NCI-H446 (cell line): ENCODE results near the gene ZBTB42.

Source experiments
- DNase-seq, 2 experiments: peaks; one replicate each; lab custom pipeline; 2025; lab: John Stamatoyannopoulos, UW

ZBTB42 gene

DNA sequence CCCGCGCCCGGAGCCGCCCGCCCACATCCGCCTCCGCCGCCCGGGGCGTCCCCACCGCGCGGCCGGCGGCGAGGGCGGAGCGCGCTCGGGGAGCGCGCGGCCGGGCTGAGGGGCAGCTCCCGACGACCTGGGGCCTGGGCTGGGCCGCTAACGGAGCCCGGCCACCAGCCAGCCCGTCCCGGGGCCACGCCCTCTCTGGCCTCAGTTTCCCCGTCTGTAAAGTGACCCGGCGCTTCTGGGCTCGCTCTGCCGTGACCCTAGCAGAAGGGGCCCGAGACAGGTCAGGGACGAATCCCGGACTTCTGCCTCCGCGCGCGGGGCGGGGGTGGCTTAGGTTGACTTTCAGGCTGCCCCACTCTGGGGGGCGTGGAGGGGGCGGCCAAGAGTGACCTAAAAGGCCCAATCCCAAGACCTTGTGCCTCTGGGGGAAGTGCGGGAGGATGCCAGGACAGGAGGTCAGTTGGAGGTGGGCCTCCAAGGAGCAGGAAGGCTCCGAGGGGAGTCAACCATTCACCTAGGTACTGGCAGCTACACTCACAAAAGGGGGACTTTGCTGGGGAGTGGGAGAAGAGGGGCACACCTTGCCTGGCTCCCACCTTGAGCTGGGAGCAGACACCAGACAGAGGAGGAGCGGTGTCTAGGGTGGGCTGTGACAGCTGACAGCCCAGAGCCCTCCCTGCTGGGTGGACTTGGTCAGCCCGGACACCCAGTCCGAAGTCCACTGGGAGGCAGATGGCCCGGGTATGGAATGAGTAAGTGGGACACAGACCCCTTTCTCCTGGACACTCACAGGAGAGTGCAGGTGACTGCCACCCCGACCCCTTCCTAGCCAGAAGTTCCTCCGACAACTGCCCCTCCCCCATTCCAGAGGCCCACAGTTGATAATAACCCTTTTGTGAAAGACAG, 4.9 kb upstream of the ZBTB42 start:
- DNase-seq, result peak in 1 of 2 experiments; percentile 61

DNA sequence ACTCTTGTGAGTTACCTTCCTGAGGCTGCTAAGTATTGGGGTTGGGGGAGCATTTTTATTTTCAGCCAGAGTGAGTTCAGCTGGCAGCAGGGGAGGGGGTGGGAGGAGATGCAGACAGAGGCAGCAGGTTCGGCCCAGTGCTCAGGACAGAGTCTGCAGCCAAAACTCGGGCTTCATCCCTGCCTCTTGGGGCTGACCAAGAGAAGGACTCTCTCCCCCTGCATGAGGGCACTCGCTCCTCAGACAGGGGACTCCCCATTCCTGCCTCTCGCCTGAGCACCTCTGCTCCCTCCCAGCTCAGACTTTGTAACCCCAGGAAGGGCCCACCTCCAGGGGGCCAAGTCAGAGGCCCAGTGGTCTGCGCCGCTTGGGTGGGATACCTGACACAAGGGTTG, 4.2 kb upstream of the ZBTB42 start:
- DNase-seq, result no peak

DNA sequence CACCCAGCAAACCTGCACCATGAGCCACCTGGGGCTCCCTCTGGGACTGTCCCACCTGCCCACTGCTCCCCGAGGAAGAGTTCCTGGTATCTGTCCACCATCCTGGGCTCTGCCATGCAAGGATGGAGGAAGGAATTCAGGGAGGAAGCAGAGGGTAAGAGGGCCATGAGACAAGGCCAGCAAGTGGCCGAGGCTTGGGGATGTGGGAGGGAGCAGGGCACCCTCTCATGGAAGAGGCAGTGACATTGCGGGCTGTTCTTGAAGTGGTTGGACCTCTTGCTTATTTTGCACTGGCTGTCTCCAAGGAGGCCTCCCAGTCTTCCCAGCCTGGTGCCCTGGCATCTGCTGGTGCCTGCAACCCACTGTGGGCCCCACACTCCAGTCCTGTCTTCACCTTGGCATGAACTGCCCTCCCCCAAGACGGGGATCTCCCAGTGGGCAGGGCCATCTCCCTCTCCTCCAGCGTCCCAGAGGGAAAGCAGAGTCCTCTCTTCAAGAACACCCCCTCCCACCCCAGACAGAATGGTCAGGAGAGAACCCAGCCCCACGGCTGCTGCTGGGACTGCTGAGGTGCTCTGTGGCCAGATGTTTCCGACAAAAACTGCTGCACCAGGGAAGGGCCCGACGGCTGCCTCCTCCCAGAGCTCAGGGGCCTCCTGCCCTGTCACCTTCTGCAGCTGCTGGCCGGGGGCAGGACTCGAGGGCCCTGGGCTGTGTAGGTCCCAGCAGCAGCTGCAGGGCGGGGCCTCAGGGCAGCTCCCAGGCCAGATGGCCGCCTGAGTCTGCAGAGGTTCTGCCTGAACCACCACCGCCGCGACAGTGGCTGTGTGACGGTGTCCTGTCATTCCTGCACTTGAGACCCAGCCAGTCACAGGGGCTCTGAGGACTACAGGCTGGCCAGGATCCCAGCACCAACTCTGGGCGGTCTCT, 3.5 kb upstream of the ZBTB42 start:
- DNase-seq, result no peak

DNA sequence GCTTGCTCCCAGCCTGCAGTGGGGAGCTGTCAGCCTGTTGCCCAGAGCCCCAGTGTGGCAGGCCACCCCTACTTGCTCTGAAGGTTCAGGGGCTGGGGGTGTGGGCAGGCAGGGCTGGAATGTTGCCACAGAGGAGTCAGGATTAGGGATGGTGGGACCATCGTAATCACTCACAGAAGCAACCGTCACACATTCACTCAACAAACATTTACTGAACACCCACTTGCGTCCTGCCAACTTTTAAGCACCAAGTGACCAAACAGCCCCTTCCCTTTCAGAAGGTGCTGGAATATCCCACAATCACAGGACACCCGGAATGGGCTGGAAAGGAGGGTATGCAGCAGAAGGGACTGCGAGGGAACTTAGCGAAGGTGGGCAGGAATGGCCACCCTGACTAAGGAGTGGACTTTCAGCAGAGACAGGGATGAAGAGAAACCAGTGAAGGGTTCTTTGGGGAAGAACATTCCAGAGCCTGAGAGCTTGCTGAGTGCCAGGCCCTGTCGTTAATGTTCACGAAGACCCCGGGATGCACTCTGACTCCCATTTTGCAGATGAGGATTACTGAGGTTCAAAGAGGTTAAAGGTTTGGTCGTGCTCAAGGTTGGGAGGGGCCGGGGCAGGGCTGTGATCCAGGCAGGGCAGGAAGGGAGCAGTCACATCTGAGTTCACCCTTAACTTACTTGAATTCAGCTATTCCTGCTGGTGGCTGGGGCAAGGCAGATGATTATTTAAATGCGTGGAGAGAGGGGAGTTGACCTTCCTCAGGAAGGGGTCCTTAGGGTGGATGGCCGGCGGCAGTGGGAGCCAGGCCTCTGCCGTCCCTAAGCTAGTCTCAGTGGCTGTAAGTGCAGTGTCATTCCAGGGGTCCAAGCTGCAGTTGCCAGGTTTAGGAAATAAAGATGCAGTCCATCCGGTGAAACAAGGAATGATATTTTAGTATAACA, 2.3 kb upstream of the ZBTB42 start:
- DNase-seq, result no peak

DNA sequence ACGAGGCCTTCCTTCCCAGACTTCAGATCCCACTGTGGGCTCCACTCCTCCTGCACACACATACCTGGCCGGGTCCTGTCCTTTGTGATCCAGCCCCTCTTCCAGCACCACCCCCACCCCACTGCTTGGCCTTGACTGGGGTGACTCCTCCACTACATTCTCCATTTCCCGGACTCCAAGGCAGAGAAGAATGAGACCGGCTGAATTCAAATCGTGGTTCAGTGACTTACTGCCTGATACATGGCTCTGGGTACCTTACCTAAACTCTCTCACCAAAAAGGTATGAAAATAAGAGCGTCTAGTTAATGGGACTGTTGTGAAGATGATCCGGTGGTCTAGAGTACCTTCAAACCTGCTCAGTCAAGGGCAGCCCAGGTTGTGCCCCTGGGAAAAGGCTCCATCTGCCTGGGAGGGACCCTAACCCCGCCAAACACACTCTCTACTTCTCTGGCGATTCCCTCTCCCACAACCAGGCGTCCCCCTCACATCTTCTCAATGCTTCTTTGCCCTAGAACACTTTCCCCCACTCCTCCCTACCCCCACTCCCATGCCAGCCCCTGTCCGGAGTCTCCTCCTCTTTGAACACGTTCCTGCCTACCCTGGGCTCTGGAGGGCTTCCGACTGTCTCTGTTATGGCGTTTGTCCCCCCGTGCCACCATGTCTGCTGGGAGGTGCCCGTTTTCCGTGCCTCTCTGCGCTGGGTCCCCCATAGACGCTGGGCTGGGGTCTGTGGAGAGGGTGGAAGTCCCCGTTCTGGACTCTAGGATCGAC, 1.5 kb upstream of the ZBTB42 start:
- no peak for DNase-seq

DNA sequence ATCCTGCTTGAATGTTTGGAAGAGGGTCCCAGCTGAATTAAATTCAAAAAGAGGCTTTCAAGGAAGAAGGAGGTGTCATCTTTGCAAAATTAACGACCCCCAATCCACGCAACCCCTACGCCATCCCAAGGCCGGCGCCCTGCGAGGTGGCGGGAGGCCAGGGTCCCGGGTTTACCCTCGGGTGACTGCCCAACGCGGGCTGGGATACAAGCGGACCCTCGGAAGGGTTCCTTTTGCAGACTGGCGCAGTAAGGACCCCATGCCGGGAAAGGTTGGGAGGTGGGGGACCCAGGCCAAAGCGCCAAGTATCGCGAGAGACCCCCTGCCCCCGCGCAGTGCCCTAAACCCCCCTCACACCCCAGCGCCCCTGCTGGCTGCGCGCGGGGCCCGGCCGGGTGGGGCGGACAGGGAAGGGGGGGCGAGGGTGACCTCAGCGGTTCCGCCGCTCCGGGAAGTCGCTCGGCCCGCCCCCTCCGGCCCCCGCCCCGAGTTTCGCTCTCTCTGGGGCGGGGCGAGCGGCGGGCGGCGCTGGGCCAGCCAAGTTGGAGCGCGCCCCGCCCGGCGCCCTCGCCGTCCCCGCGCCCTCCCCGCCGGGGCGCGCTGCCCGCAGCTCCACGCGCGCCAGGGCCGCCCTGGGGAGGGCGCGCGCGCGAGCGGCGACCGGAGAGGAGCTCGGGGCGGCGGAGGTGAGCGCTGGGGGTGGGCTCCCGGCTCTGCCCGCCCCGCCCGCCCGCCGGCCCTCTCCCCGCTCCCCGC, 708 bp upstream of the ZBTB42 start:
- peak in 1 of 2 experiments; percentile 62 for DNase-seq

DNA sequence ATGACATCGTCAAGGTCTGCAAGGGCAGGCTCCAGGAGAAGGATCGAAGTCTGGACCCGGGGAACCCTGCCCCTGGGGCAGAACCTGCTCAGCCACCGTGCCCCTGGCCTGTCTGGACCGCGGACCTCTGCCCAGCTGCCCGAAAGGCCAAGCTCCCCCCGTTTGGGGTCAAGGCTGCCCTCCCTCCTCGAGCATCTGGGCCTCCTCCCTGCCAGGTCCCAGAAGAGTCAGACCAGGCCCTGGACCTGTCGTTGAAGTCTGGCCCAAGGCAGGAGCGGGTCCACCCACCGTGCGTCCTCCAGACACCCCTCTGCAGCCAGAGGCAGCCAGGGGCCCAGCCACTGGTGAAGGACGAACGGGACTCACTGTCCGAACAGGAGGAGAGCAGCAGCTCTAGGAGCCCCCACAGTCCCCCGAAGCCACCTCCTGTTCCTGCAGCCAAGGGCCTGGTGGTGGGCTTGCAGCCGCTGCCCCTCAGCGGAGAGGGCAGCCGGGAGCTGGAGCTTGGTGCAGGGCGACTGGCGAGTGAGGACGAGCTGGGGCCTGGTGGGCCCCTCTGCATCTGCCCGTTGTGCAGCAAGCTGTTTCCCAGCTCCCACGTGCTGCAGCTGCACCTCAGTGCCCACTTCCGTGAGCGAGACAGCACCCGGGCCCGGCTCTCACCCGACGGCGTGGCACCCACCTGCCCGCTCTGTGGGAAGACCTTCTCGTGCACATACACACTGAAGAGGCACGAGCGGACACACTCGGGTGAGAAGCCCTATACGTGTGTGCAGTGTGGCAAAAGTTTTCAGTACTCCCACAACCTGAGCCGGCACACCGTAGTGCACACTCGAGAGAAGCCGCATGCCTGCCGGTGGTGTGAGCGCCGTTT, 856 bp downstream of the ZBTB42 start:
- DNase-seq, result no peak

DNA sequence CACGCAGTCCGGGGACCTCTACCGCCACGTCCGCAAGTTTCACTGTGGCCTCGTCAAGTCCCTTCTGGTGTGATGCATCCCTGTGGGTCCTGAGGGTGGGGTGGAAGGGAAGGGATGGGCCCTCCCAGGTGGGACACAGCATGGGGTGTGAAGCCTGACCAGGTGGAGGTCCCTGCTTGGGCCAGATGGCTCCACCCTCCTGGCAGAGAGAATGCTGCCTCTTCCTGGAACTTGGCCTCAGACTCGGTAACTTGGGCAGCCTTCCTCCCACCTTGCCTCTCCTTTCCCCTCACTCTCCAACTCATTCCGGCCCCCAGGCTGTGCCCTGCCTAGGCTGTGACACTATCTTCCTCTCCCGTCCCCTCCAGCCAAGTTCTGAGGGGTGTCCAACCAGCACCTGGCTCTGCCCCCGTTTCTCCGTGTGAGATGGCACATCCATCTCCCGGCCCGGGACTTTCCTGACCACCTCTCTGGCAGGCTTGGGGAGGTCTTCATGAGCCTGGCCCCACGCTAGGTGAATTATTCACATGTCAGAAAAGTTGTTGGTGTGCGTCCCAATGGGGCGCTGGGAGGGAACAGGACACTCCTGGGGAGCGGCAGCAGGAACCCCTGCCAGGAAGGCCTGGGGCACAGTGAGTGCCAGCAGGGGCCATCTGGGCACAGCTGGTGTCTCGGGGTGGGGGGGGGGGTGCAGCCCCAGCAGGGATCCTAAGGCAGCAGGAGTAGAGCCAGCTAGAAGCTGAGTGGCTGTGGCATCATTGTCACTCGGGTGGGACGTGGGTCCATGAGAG, 1.7 kb downstream of the ZBTB42 start:
- no peak for DNase-seq

DNA sequence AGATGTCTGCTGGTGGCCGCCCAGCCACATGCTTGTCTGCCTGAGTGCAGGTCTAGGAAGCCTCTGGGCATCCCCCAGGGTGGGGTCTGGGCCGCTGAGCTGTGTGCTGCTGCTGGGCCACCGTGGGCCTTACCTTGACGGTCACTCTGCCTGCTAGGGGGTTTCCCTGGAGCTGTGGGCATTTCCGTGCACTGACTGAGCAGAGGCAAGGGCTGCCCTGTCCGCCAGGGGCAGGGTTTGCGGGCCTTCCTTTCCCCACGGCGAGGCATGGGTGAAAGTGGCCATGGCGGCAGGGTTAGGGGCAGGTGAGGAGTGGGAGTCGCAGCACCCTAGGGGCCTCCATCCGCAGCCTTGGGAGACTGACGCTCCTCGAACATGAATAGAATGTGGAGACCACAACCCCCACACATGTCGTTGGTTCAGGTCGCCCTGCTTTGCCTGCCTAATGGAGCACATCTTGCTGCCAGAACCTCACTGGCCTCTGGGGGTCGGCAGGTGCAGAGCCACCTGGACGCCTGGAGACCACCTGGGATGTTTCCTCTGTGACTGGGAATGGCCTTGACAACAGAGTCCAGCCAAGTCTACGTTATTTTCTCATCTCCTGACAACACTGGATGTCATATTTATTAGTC, 2.5 kb downstream of the ZBTB42 start:
- DNase-seq, result no peak

DNA sequence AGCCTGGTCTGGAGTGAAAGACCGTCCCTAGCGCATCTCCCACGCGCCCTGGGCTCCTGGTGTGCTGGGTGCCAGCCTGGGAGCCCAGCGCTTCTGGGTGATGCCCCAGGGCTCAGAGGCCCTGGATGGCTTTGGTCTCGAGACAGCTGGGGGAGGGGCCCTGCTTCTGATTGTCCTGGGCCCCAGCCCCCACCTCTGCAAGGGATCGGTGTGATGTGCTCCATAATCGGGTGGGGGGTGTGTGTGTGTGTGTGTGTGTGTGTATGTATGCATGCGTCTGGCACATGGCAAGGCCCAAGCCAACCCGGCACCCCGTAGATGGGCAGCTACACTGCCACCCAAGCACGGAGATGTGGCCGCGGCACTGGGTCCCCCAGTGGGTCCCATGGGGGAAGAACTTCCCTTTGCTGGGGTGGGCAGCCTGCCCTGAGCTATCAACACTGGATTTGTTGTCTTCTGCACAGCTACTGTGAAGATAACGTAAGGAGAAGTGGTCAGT, 3.1 kb downstream of the ZBTB42 start:
- no peak for DNase-seq

DNA sequence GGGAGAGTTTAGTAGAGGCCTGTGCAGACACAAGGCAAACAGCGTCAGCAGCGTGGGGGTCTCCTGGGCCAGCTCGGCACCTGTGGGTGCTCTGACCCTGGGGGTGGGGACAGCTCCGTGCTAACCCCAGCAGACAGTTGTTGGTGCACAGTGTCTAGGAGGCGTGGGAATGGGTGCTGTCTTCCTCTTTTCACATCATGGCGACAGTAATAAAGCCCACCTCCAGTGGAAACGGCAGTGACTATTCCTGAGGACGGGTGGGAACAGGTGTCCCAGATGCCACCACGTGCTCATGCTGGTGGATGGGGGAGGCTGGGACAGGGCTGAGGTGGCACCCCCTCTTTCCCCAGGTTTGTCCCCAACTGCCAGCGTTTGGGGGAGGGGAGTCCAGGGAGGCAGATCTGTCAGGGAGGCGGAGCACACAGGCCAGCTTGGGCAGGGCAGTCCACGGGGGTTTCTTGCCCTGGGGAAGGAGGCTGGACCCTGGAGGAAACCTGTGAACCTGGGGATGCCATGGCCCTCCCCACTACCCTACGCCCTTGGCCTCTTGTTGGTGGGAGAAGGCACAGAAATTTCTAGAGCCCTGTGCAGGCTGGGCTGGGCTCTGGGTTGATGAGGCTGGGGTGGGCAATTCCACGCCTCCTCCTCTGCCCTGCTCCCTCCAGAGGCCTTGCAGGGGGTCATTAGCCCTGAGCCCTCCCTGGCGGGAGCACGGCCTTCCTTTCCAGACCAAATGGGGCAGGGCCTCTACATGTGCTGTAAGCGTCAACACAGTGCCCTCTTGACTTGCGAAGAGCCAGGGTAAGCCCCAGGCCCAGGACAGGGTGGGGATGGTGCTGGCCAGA, 3.8 kb downstream of the ZBTB42 start:
- DNase-seq, result no peak

DNA sequence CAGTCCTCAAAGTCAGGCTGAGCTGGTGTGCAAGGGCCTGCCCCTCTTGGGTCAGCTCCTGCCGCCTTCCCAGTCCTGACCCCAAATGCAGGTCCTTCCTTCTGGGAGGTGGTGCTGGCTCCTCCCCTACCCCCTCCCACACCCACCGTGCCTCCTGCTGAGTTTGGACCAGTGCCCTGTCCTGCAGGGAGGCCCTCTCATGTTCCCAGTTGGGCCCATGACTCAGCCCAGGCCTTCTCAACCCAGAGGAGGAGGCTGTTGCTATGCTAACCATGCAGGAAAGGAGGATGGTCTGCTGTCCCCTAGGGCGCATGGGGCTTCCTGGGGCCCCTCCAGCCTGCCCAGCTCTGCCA, 4.4 kb downstream of the ZBTB42 start:
- DNase-seq, result peak; percentile 36 to 78

DNA sequence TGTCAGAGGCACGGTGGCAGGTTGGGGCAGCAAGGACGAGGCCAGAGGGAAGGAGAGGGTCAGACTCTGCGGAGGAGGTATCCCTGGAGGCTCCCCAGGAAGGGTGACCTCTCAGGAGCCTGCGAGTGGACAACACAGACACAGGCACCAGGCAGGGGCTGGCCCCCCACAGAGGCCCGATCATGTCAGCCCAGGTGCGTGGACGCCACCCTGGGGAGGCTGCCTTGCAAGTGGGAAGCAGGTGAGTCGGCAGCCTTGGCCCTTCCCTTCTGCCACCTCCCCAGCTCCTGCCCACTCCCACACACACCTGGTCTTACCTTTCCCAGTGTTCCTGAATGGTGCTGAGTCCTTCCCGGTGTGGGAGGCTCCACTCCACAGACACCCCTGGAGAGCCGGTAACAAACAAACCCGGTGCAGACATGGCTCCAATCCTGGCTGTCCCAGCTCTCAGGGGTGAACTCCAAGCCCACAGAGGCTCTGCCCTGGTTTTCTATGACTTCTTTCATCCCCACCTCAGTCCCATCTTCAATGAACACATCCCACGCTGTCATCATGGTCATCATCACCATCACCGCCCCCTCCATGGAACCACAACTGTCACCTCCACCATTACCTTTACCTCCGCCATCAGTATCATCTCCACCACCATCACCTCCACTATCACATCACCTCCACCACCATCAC, 5.2 kb downstream of the ZBTB42 start:
- no peak for DNase-seq

DNA sequence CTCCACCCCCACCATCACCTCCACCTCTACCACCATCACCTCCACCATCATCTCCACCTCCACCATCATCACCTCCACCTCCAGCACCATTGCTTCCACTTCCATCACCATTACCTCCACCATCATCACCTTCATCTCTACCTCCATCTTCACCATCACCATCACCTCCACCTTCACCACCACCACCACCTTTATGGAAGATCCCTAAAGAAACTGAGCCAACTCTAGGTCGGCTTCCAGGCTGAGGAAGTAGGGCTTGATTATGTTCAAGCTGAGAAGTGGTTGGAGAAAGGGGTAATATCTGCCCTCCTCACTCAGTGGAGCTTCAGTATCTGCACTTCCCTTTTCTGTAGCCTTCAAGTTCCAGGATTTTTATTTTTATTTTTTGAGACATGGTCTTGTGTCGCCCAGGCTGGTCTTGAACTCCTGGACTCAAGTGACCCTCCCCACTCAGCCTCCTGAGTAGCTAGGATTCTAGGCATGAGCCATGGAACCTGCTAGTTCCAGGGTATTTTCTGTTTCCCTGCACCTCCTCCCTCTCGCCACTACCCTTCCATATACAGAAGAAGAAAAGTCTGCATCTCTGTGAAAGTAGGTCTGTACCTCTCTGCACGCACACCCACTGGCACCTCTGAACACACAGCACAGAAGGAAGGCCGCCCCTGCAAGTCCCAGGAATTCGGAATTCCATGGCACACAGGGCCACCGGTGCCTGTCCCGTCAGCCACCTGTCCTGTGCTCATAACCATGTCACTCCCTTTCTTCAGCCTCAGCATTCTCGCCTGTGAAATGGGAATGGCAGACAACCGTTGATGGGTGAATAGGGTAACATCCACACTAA, 5.9 kb downstream of the ZBTB42 start:
- DNase-seq, result no peak

DNA sequence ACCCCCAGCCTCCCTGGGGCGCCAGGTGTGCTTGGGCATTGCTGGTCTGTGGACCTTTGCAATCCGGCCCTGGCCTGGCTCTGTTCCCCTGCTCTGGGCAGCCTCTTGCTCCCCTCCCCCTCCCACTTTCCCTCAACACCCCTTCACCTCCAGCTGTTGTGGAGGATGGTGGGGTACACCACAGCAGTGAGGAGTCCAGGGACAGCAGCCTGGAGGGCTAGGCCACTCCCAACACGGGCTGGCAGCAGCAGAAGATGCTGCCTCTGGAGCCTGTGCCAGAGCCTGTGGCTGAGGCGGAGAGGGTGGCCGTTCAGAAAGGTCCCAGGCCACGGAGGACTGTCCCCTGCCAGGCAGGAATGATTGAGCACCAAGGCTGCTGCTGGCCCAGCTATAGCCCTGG, 7.6 kb downstream of the ZBTB42 start:
- DNase-seq, result no peak
